ENCODE results near the gene TAX1BP1.

GRCh38 chr7:27781188-27781587 is 41.2 kb downstream of the TAX1BP1 start:
- TF ChIP-seq CTCF (conservative IDR thresholded peaks at IDR 0.05) = no peak
- TF ChIP-seq ZFX (IDR thresholded peaks at IDR 0.05) = no peak

Measured in C4-2B (cell line).